GM12878 (cell line): ENCODE results near the gene NFASC. TPM values are rescaled to one million over a fixed set of nuclear protein-coding genes. Genes with fewer than 3 reads are reported as not detected.

ENCODE experiments used
- ATAC-seq: fragments of 200-7000 bp; cut with Tn5 transposase; 3 replicates; pipeline ENCODE4 v1.9.1; 2020; ENCODE audit warnings: mild to moderate bottlenecking, moderate library complexity
- BruUV-seq: library from RNA; stranded (reverse); fragments of 400-500 nt; replicated peaks from 2 replicates; lab custom pipeline; 2021; lab: Mats Ljungman, UMichigan
- CTCF ChIA-PET: fragments of 300-600 bp; sonication (Branson Sonifier 250); formaldehyde crosslinking; extraction: SDS; loops from one replicate; lab custom pipeline; 2021; ENCODE audit warnings: inconsistent platforms; lab: Yijun Ruan, JAX
- POLR2A ChIA-PET: fragments of 350-600 bp; formaldehyde crosslinking; extraction: SDS; loops from one replicate; lab custom pipeline; 2021; ENCODE audit warnings: inconsistent platforms; lab: Charles Lee
- RAD21 ChIA-PET: fragments of 300-600 bp; sonication (Branson Sonifier 250); formaldehyde crosslinking; loops from one replicate; lab custom pipeline; 2023; ENCODE audit warnings: antibody characterized with exemption; ENCODE audit not compliant: unreplicated experiment; lab: Charles Lee
- SMC1A ChIA-PET: fragments of 300-600 bp; sonication (Branson Sonifier 250); formaldehyde crosslinking; loops from one replicate; lab custom pipeline; 2023; ENCODE audit not compliant: unreplicated experiment, uncharacterized antibody; lab: Charles Lee
- DNase-seq: peaks from one replicate; pipeline ENCODE4 v3.0.0-alpha.2; 2011; ENCODE audit warnings: low read depth, low spot score
- FAIRE-seq: peaks from 3 replicates; lab custom pipeline; 2011; peaks lifted over from hg19 to GRCh38; lab: Jason Lieb, UNC
- H2AFZ ChIP-seq: 2 replicates; pipeline ENCODE4 v1.6.0; 2011; ENCODE audit warnings: low read depth, low read length, control low read depth; ENCODE audit not compliant: control insufficient read depth
- H3K27ac ChIP-seq: 2 replicates; pipeline ENCODE4 v1.5.1; 2011; ENCODE audit warnings: control low read depth; ENCODE audit not compliant: control insufficient read depth, insufficient read depth
- H3K27me3 ChIP-seq, 2 experiments: replicated peaks in 1 of 2; 2 replicates each; pipeline versions ENCODE4 v1.6.0 to v1.6.1; 2011; ENCODE audit warnings: low read length in 1 of 2; ENCODE audit not compliant: control insufficient read depth in 2 of 2, insufficient read depth in 2 of 2
- H3K36me3 ChIP-seq, 2 experiments: 2 replicates each; pipeline ENCODE4 v1.5.1; 2011; ENCODE audit warnings: low read length in 1 of 2; ENCODE audit not compliant: control insufficient read depth in 2 of 2, insufficient read depth in 2 of 2
- H3K4me1 ChIP-seq: 2 replicates; pipeline ENCODE4 v1.6.1; 2011; ENCODE audit warnings: mild to moderate bottlenecking, low read length, moderate library complexity, mixed read lengths; ENCODE audit not compliant: control insufficient read depth, insufficient read depth
- H3K4me2 ChIP-seq: 2 replicates; pipeline ENCODE4 v1.6.0; 2011; ENCODE audit warnings: control low read depth; ENCODE audit not compliant: control insufficient read depth, insufficient read depth
- H3K4me3 ChIP-seq: fragments of 200-600 bp; sonication (generic); 2 replicates; pipeline ENCODE4 v1.5.1; 2016
- H3K79me2 ChIP-seq: 2 replicates; pipeline ENCODE4 v1.6.0; 2011; ENCODE audit warnings: low read length; ENCODE audit not compliant: control insufficient read depth, insufficient read depth
- H3K9ac ChIP-seq: 2 replicates; pipeline ENCODE4 v1.8.0; 2011; ENCODE audit warnings: low read length, control low read depth, mixed read lengths; ENCODE audit not compliant: control insufficient read depth, insufficient read depth
- H3K9me3 ChIP-seq: replicated peaks from 3 replicates; pipeline ENCODE4 v1.5.1; 2011; ENCODE audit warnings: mild to moderate bottlenecking, low read length; ENCODE audit not compliant: control insufficient read depth, insufficient read depth
- H4K20me1 ChIP-seq: 2 replicates; pipeline ENCODE4 v1.6.0; 2011; ENCODE audit not compliant: control insufficient read depth, insufficient read depth
- BMI1 ChIP-seq: fragments of 450-650 bp; IDR thresholded peaks from 2 replicates; pipeline ENCODE4 v1.6.1; 2016; ENCODE audit warnings: mild to moderate bottlenecking, moderate library complexity, borderline replicate concordance
- CREM ChIP-seq: IDR thresholded peaks from 2 replicates; pipeline ENCODE4 v1.6.1; 2014; ENCODE audit warnings: antibody characterized with exemption, low read depth
- DPF2 ChIP-seq: fragments of 450-650 bp; IDR thresholded peaks from 2 replicates; pipeline ENCODE4 v1.6.1; 2017; ENCODE audit warnings: mild to moderate bottlenecking
- EED ChIP-seq: sonication (generic); IDR thresholded peaks from 2 replicates; pipeline ENCODE4 v1.6.1; 2016; ENCODE audit warnings: antibody characterized with exemption, low read depth
- EZH2 ChIP-seq: IDR thresholded peaks from 2 replicates; pipeline ENCODE4 v1.6.1; 2012; ENCODE audit warnings: low read depth, mild to moderate bottlenecking, control low read depth, inconsistent platforms, low read length, borderline replicate concordance; ENCODE audit not compliant: control insufficient read depth
- GABPA ChIP-seq: IDR thresholded peaks from 2 replicates; pipeline ENCODE4 v1.6.1; 2014; ENCODE audit warnings: antibody characterized with exemption, low read depth, mild to moderate bottlenecking, inconsistent platforms
- MTA2 ChIP-seq: fragments of 450-650 bp; IDR thresholded peaks from 2 replicates; pipeline ENCODE4 v1.6.1; 2016; ENCODE audit warnings: low read depth, mild to moderate bottlenecking, moderate library complexity
- MYC ChIP-seq: IDR thresholded peaks from 2 replicates; pipeline ENCODE4 v1.6.1; 2011; ENCODE audit warnings: mild to moderate bottlenecking, low read length, moderate library complexity, inconsistent platforms; ENCODE audit not compliant: insufficient read depth, insufficient replicate concordance, insufficient read length, severe bottlenecking
- PAX8 ChIP-seq: fragments of 450-650 bp; IDR thresholded peaks from 2 replicates; pipeline ENCODE4 v1.6.1; 2017; ENCODE audit warnings: mild to moderate bottlenecking, moderate library complexity
- POLR2A ChIP-seq: IDR thresholded peaks from 2 replicates; pipeline ENCODE4 v1.6.1; 2011; ENCODE audit warnings: low read depth, mild to moderate bottlenecking, low read length
- RCOR1 ChIP-seq: conservative IDR thresholded peaks from 2 replicates; pipeline ENCODE4 v1.6.1; 2012; ENCODE audit warnings: low read depth, low read length, improper control_type of control experiment
- SMAD5 ChIP-seq: IDR thresholded peaks from 2 replicates; pipeline ENCODE4 v1.6.1; 2016; ENCODE audit warnings: antibody characterized with exemption, low read depth
- STAT3 ChIP-seq: IDR thresholded peaks from 2 replicates; pipeline ENCODE4 v1.6.1; 2011; ENCODE audit warnings: low read depth, low read length, improper control_type of control experiment
- TAF1 ChIP-seq: IDR thresholded peaks from 2 replicates; pipeline ENCODE4 v1.6.1; 2011; ENCODE audit warnings: mild to moderate bottlenecking, low read depth, low read length, borderline replicate concordance
- TARDBP ChIP-seq: IDR thresholded peaks from 2 replicates; pipeline ENCODE4 v1.6.1; 2016; ENCODE audit warnings: borderline replicate concordance
- ZBED1 ChIP-seq: IDR thresholded peaks from 2 replicates; pipeline ENCODE4 v1.6.1; 2016; ENCODE audit warnings: borderline replicate concordance
- ZNF207 ChIP-seq: fragments of 450-650 bp; IDR thresholded peaks from 2 replicates; pipeline ENCODE4 v1.6.1; 2014; ENCODE audit warnings: antibody characterized with exemption, mild to moderate bottlenecking, borderline replicate concordance
- ZZZ3 ChIP-seq: IDR thresholded peaks from 2 replicates; pipeline ENCODE4 v1.6.1; 2011; ENCODE audit warnings: low read depth; ENCODE audit not compliant: control insufficient read depth, insufficient read length
- WGBS: methylation state at CpG from one replicate; pipeline ENCODE4 v1.1.6; 2016; ENCODE audit warnings: low lambda C conversion rate; ENCODE audit not compliant: insufficient replicate concordance, insufficient coverage; ENCODE audit errors: missing lambda C conversion rate; 5-methylcytosine and 5-hydroxymethylcytosine counted together
- in situ Hi-C: fragments of 300-500 bp; cut with MboI; formaldehyde crosslinking; loops from 9 replicates; pipeline ENCODE4 v1.14.3; 2018; ENCODE audit warnings: mixed read lengths
- intact Hi-C: fragments of 100-400 bp; cut with micrococcal nuclease; formaldehyde crosslinking; loops from one replicate; pipeline ENCODE4 v1.14.2; 2022; ENCODE audit not compliant: unreplicated experiment
- polyA plus RNA-seq, 11 experiments: library from polyadenylated mRNA; depleted of rRNA in 4 of 11; unstranded in 6 of 11; stranded (reverse) in 5 of 11; fragments of >200 nt; fragmentation: Nextera tagmentation in 4 of 11; fragmentation: Illumina TruSeq in 1 of 11; extraction: Ambion mirVana in 4 of 11; extraction: Trizol in 1 of 11; gene quantifications; 1 replicate in 1 of 11; 2 replicates in 10 of 11; pipeline versions ENCODE4 v1.2.1 to v1.2.3, GENCODE V29; 2011 to 2016; ENCODE audit warnings: inconsistent platforms in 2 of 11, missing spikeins in 2 of 11, low read depth in 1 of 11
- total RNA-seq, 4 experiments: library from RNA; depleted of rRNA in 3 of 4; stranded (reverse); fragments of >200 nt in 3 of 4; fragmentation: Illumina TruSeq in 1 of 4; extraction: Trizol in 1 of 4; gene quantifications; 2 replicates each; pipeline versions ENCODE4 v1.2.1 to v1.2.3, GENCODE V29; 2013 to 2021
- TF ChIP-seq, protein P1 (sequence below): IDR thresholded peaks from 2 replicates; pipeline ENCODE4 v1.6.1; 2011; ENCODE audit warnings: borderline replicate concordance, low read depth, mild to moderate bottlenecking, moderate library complexity, mixed read lengths, low read length; ENCODE audit not compliant: insufficient read depth; ENCODE audit errors: extremely low read length
- TF ChIP-seq, protein P2 (sequence below): fragments of 450-650 bp; formaldehyde crosslinking; IDR thresholded peaks from 2 replicates; pipeline ENCODE4 v1.5.0; 2022; ENCODE audit warnings: mild to moderate bottlenecking, missing genetic modification characterization
- TF ChIP-seq, protein P3 (sequence below): IDR thresholded peaks from 2 replicates; pipeline ENCODE4 v1.6.1; 2012; ENCODE audit warnings: low read depth, low read length, improper control_type of control experiment

NFASC gene
- total and polyA plus RNA-seq, 10 of the 15 experiments (the other 5 are each of a cell fraction or from before 2014, with no cell fraction given) = 0.04 to 0.31 (median 0.12) TPM; not detected in 4

DNA sequence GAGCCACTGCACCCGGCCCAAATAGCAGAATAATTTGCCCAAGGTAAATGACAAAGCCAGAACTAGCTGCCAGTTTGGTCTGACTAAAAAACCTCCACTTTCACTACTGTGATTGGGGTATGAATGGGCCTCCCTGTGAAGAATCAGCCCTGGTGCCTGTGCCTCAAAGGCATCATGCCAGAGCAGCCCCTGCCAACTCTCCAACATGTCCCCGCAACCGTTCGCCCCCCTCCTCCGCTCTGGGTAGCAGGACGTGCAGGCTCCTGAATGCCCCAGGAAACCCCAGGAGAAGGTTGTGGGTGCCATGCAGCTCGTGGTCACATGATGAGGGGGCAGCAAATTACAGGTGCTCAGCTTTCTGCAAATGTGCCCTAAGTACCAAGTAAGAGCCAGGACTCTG, 157.7 kb downstream of the NFASC start (continued):
- TF ChIP-seq, protein P1, sequence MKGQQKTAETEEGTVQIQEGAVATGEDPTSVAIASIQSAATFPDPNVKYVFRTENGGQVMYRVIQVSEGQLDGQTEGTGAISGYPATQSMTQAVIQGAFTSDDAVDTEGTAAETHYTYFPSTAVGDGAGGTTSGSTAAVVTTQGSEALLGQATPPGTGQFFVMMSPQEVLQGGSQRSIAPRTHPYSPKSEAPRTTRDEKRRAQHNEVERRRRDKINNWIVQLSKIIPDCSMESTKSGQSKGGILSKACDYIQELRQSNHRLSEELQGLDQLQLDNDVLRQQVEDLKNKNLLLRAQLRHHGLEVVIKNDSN = no peak
- TF ChIP-seq PAX8 (no peak), TARDBP (no peak), ZNF207 (no peak)

DNA sequence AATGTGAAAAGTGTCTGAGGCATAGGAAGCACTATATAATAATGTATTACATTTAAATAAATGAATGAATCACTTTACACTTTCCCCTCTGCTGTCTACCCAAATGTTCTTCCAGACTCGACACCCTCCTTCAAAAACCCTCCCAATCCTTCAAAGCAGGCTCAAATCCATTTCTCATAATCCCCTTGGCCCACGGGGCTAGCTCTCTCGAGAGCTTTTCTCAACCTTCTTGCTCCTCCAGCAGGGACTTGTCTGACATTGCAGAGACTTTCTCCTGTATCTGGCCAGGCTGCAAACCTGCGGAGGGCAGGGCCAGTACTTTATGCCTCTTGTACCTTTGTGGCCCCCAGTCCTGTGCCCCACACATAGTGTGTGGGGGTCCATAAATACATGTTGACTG, 158.3 kb downstream of the NFASC start:
- DNase-seq (no peak), FAIRE-seq (no peak), ATAC-seq (no peak)
- Histone ChIP-seq H3K27me3 (peaks cover 0 to 3% of the 10 kb centered on the region in 2 experiments; a peak in 2 of 4 replicates), H3K4me1 (no peaks in the 10 kb centered on the region), H3K9me3 (no peaks in the 10 kb centered on the region), H3K79me2 (no peaks in the 10 kb centered on the region), H3K36me3 (no peaks in the 10 kb centered on the region), H3K9ac (no peak overlapping the region), H3K27ac (no peak overlapping the region), H2AFZ (no peak overlapping the region), H4K20me1 (no peaks in the 10 kb centered on the region), H3K4me3 (no peak overlapping the region), H3K4me2 (no peak overlapping the region)
- ChIA-PET SMC1A (interaction anchor here (1.3 kb wide), 1 partner anchor 227 kb away, joined by 3 read pairs; no protein-coding TSS in a partner anchor), POLR2A (no interaction called here), RAD21 (interaction anchor here (0.5 kb wide), 1 partner anchor 629 kb away, joined by 4 read pairs; no protein-coding TSS in a partner anchor), CTCF (interaction anchor here (0.7 to 1.4 kb wide), 3 partner anchors 33 to 222 kb away, joined by 3 to 7 read pairs (median 3); no protein-coding TSS in a partner anchor)
- intact Hi-C loops (no loop called here), in situ Hi-C loops (no loop called here)
- 20% methylated on average over 4 of the region's 4 CpGs for WGBS
- TF ChIP-seq STAT3 (no peak), POLR2A (no peak), MYC (no peak), RCOR1 (no peak), EZH2 (no peak), MTA2 (no peak), BMI1 (no peak), GABPA (no peak), SMAD5 (no peak), DPF2 (no peak), EED (no peak), TAF1 (no peak), CREM (no peak), ZBED1 (no peak), ZZZ3 (no peak)
- TF ChIP-seq, protein P2, sequence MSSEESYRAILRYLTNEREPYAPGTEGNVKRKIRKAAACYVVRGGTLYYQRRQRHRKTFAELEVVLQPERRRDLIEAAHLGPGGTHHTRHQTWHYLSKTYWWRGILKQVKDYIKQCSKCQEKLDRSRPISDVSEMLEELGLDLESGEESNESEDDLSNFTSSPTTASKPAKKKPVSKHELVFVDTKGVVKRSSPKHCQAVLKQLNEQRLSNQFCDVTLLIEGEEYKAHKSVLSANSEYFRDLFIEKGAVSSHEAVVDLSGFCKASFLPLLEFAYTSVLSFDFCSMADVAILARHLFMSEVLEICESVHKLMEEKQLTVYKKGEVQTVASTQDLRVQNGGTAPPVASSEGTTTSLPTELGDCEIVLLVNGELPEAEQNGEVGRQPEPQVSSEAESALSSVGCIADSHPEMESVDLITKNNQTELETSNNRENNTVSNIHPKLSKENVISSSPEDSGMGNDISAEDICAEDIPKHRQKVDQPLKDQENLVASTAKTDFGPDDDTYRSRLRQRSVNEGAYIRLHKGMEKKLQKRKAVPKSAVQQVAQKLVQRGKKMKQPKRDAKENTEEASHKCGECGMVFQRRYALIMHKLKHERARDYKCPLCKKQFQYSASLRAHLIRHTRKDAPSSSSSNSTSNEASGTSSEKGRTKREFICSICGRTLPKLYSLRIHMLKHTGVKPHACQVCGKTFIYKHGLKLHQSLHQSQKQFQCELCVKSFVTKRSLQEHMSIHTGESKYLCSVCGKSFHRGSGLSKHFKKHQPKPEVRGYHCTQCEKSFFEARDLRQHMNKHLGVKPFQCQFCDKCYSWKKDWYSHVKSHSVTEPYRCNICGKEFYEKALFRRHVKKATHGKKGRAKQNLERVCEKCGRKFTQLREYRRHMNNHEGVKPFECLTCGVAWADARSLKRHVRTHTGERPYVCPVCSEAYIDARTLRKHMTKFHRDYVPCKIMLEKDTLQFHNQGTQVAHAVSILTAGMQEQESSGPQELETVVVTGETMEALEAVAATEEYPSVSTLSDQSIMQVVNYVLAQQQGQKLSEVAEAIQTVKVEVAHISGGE (CRISPR knock-in tag) = no peak
- TF ChIP-seq, protein P3, sequence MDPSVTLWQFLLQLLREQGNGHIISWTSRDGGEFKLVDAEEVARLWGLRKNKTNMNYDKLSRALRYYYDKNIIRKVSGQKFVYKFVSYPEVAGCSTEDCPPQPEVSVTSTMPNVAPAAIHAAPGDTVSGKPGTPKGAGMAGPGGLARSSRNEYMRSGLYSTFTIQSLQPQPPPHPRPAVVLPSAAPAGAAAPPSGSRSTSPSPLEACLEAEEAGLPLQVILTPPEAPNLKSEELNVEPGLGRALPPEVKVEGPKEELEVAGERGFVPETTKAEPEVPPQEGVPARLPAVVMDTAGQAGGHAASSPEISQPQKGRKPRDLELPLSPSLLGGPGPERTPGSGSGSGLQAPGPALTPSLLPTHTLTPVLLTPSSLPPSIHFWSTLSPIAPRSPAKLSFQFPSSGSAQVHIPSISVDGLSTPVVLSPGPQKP = no peak
- BruUV-seq = no TSS peak
